ENCODE results near the gene UTP15.
A peak's percentile ranks its signal among the peaks of the same experiment; 100 is the strongest.

Gene UTP15

GRCh38 chr5:73623901-73624404 lies 58.4 kb downstream of the UTP15 start:
- DNase-seq (ENCODE audit: low spot score) = no peak

DNA sequence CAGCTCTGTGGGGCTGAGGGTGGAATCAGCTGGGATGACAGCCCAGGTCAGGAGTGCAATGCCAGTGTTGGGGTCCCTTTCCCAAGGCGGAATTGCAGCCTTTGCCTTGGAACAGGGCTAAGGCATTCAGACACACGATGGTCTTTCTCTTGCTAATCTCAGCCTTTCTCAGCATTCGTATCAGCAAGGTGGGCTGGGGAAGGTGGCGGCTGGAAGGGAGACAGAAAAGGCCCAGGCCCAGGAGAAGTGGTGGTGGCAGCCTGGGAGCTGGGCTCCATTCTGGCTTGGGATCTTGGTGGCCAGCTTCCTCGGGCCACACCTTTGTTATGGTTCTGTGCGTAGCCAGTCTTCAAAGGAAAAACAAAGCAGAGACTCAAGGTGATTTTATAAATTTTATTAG lies 59.3 kb downstream of the UTP15 start:
- DNase-seq (ENCODE audit: low spot score) = no peak

- DNase-seq (ENCODE audit: low spot score) = no peak
These were observed 59.9 kb downstream of the UTP15 start for GRCh38 chr5:73625372-73625943.

DNA sequence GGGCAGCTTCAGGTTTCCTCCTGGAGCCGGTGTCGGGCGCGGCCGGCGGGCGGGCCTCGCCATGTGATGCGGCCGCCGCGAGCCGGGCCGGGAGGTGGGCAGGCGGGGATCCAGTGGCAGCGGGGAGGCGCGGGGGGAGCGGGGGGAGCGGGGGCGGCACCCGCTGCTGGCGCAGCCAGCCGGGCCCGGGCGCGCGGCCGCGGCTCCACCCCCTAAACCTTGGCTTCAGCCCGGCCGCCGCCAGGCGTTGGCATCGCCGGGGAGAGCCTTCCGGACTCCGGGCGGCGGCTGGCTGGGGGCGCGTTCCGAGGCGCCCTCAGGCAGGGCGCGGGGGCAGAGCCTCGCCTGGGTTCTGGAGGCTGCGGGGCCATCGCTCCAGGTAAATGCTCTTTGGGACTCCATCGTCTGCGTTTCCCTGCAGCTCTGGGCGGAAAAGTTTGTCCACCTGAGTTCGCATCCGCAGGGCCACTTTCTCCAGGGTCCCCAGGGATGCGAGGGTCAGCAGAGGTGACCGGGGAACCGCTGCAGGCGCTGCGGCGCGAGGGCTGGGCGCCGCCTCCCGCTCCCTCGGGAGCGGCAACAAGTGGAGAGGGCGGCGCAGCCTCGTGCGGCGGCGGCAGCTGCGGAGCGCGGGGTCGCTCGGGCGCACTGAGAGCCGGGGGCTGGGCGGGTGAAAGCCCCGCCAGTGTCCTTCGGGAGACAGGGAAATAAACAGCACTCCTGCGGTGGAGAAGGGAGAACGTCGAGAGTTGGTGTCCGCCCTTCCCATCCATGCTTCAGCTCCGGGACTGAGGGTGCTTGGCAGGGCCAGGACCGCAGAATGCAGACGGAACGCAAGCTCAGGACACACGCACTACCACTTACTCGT lies 60.6 kb downstream of the UTP15 start, which contains the start of gene ARHGEF28:
Gene ARHGEF28, plus strand, starts transcription at position 253 of the 868 bp plus-strand sequence. CDS start 58,656 bp downstream, outside the sequence.
- peak; percentile 68 for DNase-seq (ENCODE audit: low spot score)

GRCh38 chr5:73626814-73627313 lies 61.3 kb downstream of the UTP15 start:
- DNase-seq (ENCODE audit: low spot score) = no peak

GRCh38 chr5:73629456-73629855 lies 63.9 kb downstream of the UTP15 start:
- DNase-seq (ENCODE audit: low spot score) = no peak

DNA sequence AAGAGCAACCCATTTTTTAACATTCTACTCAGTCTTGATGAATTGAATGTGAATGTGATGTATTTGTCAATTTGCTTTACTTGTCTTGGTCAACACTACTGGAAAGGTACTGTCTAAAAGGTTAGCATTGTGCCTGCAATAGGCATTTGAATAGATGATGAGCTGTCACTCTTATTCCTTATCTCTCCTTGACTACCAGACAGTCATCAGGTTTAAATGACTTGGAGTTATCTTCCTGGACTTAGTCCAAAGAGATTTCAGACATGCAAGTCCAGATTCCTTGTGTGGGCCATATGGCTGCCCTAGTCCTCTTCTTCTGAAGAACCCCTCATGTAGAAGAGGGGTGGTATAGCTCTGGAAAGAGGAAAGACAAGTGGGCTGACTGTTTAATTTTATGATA lies 65.2 kb downstream of the UTP15 start:
- no peak for DNase-seq (ENCODE audit: low spot score)

DNA sequence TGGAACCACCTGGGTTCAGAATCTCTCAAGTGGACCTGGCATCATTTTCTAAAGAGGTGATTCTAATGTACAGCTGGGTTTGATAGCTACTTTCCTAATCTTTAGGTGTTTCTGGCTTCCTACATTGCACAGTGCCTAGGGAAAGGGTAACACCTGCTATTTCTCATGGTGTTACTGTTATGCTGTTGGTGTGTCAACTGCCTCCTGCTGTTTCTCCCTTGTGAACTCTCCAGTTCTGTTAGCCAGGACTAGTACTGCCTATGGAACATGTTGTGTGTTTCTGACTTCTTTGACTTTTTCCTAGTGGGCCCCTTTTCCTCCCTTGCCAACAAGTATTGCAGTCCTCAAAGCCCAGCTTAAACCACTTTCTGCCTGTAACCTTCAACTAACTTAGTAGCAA lies 66.0 kb downstream of the UTP15 start:
- DNase-seq (ENCODE audit: low spot score) = no peak
